ENCODE results near the gene SKP2.

Gene SKP2

DNA sequence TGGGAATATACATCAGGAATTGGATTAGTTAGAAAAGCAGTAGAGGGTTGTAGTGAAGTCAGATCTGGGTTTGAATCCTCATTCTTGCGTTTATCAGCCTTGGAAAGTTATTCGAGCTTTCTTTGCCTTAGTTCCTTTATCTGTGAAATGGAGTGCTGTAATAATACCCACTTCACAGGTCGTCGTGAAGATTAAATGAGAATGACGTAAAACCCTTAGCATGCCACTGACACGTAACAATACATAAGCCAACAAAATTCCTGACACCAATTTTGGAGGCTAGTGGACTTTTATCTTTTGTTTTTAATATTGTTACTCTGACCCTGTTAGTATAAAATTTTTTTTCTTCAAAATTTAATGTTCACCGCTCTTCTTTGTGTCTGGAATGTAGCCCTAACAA lies 3.4 kb downstream of the SKP2 start:
- no peak for DNase-seq
- in situ Hi-C loops (cut with MboI; ENCODE audit: low pct_unique_long_range_greater_than_20kb, low sequenced_read_pairs) = no loop called here

DNA sequence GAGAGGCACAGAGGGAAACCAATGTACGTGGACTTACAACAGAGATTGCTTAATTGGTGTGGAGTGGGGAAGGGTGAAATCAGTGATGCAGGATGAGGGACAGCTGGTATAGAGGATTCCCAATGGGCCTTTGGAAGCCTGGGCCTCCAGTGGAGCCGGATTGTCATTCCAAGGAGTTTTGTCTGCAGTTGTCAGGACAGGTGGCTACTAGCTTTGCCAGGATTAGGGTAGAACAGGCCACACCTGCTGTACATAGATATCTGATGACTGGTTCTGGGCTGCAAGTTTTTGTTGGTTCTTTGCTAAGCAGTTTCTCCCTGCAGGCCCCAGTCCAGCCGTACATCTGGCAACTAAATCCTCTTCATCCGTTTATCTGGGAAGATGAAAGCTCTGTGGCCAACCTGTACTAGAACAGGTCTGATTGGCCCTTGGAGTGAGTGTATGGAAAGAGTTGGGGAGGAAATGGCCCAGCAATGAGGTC lies 4.2 kb downstream of the SKP2 start:
- in situ Hi-C loops (cut with MboI; ENCODE audit: low pct_unique_long_range_greater_than_20kb, low sequenced_read_pairs) = no loop called here
- DNase-seq = no peak

DNA sequence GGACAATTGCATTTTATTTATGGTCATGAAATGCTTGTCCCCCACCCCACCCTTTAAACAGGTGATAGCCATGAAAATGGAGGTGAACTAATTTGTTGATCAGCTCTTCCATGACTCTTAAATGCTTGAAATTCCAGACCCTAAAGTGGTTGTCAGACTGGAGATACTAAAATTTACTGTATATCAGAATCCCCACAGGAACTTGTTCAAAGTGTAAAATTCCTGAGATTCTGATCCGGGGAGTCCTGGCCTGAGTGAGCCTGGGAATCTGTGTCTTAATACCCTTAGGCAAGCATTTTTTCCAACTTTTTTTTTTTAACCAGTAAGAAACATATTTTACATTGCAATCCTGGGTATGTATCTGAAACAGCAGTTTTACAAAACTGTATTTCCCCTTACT lies 4.7 kb downstream of the SKP2 start:
- no peak for DNase-seq
- in situ Hi-C loops (cut with MboI; ENCODE audit: low pct_unique_long_range_greater_than_20kb, low sequenced_read_pairs) = no loop called here

DNA sequence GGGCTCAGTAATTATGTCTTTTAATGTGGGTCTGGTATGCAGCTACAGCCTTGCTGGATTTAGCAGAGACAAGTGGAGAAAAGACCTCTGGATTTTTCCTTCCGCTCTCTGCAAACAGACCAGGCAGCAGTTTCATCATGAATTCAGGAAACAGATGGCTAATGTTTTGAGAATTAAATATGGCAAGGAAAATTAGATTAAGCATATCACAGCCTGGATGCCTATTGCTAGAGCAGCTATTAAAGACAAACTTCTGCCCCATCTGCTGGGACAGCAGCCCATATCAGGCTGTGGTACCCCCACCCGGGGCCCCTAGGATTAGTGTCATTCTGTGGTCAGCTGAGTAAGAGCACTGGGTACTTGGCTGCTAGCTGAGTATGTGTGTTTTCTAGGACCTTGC lies 6.2 kb downstream of the SKP2 start:
- no peak for DNase-seq

DNA sequence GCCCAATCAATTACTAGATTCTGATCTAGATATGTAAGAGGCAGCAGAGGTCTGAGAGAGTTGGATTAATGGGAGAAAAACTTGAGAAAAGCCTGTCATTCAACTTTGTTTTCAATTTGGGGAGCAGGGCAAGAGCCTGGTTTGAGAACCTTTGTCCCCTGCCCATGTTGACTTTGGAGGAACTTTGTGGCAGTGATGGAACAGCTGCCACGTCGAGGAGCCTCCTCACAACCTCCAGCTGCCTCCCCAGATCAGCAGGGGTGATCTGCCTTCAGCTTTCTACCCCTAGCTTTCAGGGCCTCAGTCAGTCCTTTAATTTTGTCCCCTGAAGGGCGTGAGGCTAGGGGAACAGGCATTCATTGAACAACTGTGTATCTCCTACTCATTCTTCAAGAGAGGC lies 8.7 kb downstream of the SKP2 start:
- in situ Hi-C loops (cut with MboI; ENCODE audit: low pct_unique_long_range_greater_than_20kb, low sequenced_read_pairs) = no loop called here
- no peak for DNase-seq

More for the DNA sequence above, 6.2 kb downstream of the SKP2 start:
- in situ Hi-C loops (cut with MboI; ENCODE audit: low pct_unique_long_range_greater_than_20kb, low sequenced_read_pairs) = no loop called here

DNA sequence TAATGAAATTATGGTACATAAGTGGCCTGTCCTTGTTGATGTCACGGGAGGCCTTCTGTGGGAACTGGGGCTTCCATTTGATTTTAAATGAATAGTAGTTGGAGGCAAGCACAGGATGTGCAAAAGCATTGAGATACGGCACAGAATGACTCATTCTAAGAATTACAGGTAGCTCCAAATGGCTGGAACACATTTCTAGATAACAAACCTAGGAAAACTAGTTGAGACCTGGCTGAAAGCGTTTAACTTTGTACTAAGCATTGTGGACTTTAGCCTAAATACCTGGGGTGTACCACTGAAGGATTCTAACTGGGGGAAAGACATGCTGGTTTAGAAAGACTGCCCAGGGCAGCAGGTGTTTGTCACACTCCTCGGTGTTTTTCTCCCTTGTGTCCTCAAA lies 9.4 kb downstream of the SKP2 start:
- DNase-seq = no peak
- in situ Hi-C loops (cut with MboI; ENCODE audit: low pct_unique_long_range_greater_than_20kb, low sequenced_read_pairs) = no loop called here

DNA sequence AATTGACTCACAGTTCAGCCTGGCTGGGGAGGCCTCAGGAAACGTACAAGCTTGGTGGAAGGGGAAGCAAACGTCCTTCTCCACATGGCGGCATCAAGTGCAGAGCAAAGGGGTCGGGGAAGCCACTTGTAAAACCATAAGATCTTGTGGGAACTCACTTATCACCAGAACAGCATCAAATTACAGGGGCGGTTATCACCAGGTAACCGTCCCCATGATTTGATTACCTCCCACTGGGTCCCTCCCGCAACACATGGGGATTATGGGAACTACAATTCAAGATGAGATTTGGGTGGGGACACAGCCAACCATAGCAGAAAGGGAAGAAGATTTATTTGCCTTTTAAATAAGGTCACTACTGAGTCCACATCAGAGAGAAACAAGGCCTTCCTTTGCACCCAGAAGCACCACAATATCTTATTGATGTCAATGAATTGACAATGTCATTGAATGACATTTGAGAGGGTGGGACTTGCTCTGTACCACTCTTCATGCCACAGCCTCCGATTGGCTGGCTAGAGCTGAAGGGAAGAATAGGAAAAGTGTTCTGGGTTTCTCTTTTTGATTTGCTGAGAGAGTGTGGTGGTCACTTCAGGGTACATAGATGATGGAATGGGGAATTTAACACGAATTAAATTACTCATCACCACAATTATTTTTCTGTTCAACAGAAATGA lies 11.0 kb downstream of the SKP2 start:
- in situ Hi-C loops (cut with MboI; ENCODE audit: low pct_unique_long_range_greater_than_20kb, low sequenced_read_pairs) = no loop called here
- DNase-seq = no peak

DNA sequence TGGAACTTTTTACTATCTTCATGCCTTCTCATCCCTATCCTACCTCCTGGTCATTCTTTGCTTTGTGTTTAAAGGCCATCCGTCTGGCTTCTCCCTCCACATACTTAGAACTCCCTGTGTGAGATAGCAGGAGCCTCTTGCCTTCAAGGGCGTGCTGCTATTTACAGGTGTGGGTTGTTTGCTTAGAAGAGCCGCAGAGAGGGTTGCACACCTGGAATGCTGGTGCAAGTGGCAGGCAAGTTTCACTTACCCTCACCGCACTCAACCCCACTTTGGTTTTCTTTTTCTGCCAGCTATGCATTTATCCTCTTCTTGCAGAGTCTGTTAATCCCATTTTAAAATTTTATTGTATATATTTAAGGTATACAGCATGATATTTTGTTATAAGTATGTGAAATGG lies 12.6 kb downstream of the SKP2 start:
- in situ Hi-C loops (cut with MboI; ENCODE audit: low pct_unique_long_range_greater_than_20kb, low sequenced_read_pairs) = no loop called here
- no peak for DNase-seq

DNA sequence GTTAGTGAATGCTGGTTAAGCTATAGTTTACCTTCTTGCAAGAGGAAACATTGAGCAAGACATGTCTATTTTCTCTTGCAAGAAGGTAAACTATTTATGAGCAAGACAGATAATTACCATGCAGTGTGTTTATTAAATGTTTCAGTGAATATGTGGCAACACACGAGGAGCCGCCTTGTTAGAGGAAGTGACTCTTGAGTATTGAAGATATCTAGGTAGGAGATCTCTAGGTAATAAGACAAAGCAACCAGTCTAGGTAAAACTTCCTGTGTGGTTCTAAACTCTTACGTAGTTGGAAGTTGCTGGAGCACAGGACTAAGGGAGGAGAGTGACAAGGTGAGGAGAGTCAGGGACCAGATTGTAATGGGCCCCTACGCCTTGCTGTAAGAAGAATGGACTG lies 16.8 kb downstream of the SKP2 start:
- in situ Hi-C loops (cut with MboI; ENCODE audit: low pct_unique_long_range_greater_than_20kb, low sequenced_read_pairs) = no loop called here
- DNase-seq = no peak

DNA sequence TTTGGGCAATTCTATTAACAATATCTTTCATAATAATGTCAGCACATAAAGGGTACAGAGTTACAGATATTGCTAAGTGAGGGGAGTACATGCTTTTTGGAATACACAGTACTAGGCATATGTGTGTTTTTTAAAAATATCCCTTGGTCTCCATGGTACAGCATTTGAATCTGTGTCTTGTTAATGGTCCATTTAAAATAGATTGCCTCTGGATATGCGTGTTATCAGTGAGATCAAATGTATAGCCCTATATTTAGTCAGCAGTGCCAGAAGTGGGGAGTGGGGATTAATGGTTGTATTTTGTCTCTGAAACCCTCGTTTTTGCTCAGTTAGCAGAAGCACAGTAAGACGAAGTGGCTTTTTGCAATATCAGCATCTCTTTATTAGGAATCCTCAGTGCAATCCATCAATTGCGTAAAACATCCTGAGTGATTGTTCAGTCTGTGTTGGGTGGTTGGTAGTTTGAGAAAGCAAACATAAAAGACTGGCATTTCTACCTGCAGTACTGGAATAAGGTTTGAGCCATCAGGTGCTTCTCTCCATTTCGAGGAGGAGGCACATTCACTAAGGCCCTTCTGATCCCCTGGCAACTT lies 19.0 kb downstream of the SKP2 start:
- in situ Hi-C loops (cut with MboI; ENCODE audit: low pct_unique_long_range_greater_than_20kb, low sequenced_read_pairs) = no loop called here

DNA sequence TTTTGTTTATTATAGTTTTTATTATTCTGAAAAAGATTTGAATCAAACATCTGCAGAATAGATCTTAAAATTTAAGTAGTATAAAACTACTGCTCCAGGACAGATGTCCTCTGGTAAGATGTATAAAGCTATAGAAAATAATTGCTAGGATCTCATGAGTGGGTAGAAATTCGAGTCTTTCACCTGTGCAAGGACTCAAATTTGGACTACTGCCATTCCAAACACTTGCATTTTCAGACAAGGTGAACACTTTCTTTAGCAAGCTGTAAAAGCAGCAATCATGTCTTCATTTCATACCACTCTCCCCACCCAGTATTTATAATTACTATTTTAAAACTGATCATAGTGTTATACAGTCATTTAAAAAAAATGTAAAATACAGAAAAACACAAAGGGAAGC lies 20.7 kb downstream of the SKP2 start:
- no peak for DNase-seq
- in situ Hi-C loops (cut with MboI; ENCODE audit: low pct_unique_long_range_greater_than_20kb, low sequenced_read_pairs) = no loop called here

More for the DNA sequence above, 19.0 kb downstream of the SKP2 start:
- DNase-seq = no peak

DNA sequence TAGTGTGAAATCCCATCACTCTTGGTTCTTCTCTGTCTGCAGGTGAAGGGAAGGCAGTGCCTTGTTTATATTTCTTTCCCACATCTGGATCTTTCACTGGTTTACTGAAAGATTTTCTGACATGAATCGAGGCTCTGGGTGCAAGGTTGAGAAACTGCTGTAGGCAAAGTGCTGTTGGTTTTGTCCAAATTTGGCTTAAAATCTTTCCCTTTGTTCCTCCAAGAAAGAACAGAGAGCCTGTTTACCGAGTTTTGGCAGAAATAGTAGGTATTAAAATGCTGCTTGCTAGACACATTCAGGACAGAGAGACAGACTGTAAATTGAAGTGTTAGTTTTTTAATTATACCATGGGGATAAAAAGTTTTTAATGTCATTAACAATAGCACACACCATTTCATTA lies 21.5 kb downstream of the SKP2 start:
- no peak for DNase-seq
- in situ Hi-C loops (cut with MboI; ENCODE audit: low pct_unique_long_range_greater_than_20kb, low sequenced_read_pairs) = no loop called here

DNA sequence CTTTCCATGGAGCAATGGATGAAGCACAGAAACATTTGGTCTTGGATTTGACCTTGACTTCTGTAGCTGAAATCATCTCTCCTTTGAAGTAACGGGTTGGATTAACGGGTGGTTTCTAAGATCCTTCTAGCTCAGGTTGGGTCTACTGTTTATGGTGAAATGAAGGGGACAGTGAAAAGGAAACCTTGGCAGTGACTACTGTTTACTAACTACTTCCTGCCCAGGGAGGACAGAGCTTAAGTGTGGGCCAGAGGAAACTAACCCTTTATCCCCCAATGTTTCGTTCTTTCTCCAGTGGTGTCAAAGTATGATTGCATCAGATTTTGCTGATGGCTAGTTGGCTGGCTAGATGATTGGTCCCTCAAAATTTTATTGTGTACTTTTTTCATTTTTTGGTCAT lies 22.2 kb downstream of the SKP2 start:
- no peak for DNase-seq
- in situ Hi-C loops (cut with MboI; ENCODE audit: low pct_unique_long_range_greater_than_20kb, low sequenced_read_pairs) = no loop called here

DNA sequence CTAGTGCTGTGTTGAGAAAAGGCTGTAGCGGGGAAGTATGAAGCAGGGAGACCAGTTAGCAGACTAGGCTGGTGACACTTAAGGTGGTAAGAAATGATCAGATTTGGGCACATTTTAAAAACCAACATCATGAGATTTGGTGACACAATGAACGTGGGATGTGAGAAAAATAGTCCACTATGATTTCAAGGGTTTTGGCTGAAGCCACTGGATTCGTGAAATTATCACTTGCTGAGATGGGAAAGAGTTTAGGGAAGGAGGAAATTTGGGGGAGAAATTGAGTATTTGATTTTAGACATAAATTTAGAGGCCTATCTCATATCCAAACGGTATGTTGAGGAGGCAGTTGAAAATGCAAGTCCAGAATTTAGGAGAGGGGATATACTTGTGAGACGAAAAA lies 23.1 kb downstream of the SKP2 start:
- in situ Hi-C loops (cut with MboI; ENCODE audit: low pct_unique_long_range_greater_than_20kb, low sequenced_read_pairs) = no loop called here
- DNase-seq = no peak

DNA sequence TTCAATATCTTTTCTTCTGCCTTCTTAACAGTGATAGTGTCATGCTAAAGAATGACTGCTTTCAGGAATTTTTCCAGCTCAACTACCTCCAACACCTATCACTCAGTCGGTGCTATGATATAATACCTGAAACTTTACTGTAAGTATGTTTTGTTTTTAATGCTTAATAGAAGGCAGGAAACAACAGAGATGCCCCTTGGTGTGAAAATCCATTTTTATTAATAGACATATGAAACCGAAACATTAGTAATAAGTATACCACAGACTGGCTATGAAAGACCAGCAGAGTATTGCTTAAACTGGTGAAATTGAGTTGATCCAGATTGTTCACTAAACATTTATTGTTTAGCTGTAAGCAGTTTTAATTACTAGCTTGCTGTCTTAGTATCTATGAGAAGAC lies 25.2 kb downstream of the SKP2 start:
- in situ Hi-C loops (cut with MboI; ENCODE audit: low pct_unique_long_range_greater_than_20kb, low sequenced_read_pairs) = no loop called here

DNA sequence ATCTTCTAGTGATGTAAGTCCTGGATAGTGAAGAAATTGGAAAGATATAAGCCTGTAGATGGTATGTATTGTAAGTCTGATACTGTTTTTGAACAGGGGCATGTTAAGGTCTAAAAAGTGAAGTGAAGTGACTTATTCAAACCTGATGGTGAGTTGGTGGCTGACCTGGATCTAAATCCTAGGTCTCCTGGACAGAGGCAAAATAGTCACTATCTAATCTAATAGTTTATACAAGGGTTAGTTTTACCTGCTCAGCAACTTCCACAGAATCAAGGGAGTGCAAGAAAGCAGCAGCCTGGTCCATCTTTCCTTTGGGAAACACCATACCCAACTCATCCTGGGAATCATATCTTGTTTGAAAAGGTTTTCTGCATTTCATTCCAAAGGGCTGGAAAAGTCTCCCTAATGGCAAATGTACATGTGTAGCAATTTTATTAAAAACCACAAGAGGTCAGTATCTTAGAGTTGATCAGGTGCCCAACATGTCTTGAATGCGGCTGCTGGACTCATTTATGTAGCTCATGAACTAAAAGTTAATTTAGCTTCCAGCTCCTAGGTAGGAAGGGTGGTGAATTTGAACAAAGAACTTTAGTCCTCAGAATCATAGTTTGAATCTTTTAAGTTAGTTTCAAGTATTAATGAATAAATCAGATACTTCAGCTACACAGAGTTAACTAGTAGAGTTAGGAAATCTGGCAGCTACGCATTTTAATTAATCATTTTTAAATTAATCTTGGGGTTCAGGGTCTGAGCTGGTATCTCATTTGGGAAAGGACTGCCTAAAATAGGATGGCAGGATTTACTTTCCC lies 26.0 kb downstream of the SKP2 start:
- in situ Hi-C loops (cut with MboI; ENCODE audit: low pct_unique_long_range_greater_than_20kb, low sequenced_read_pairs) = no loop called here
- peak; percentile 16 for DNase-seq

More for the DNA sequence above, 25.2 kb downstream of the SKP2 start:
- no peak for DNase-seq

DNA sequence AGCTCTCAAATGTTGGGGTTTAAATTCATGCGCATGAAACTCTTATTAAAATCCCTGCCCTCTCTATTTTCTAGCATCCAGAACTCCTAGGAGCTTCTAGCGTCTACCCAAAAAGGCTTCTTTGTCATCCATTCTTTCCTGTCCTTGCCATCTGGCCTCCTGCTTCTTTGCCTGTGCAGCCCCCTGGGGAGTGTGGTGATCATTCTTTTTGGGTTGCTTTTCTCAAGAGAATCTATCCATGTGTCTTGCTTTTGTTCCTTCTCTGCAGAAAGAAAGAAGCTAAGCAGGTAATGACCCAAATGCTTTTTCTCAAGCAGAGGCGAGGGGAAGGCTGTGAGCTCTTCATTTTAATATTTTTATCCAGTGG lies 26.6 kb downstream of the SKP2 start:
- no peak for DNase-seq
- in situ Hi-C loops (cut with MboI; ENCODE audit: low pct_unique_long_range_greater_than_20kb, low sequenced_read_pairs) = no loop called here

DNA sequence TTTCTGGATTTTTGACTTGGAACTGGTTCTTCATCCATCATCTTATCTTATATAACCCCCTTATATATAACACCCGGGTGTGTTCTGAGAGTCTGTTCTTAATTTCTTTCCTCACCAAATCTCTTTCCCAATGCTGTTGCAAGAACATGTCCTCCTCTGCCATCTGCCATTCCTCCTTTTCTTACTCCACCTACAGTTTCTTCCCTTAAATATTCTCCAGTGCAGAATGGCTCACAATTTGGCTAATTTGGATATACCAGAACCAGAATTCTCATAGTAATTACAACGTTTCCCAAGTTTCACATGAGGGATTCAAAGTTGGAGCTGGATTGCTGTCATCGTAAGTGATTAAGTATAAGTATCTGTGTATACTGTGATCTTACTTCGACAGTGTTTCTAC lies 28.0 kb downstream of the SKP2 start:
- in situ Hi-C loops (cut with MboI; ENCODE audit: low pct_unique_long_range_greater_than_20kb, low sequenced_read_pairs) = no loop called here
- no peak for DNase-seq

DNA sequence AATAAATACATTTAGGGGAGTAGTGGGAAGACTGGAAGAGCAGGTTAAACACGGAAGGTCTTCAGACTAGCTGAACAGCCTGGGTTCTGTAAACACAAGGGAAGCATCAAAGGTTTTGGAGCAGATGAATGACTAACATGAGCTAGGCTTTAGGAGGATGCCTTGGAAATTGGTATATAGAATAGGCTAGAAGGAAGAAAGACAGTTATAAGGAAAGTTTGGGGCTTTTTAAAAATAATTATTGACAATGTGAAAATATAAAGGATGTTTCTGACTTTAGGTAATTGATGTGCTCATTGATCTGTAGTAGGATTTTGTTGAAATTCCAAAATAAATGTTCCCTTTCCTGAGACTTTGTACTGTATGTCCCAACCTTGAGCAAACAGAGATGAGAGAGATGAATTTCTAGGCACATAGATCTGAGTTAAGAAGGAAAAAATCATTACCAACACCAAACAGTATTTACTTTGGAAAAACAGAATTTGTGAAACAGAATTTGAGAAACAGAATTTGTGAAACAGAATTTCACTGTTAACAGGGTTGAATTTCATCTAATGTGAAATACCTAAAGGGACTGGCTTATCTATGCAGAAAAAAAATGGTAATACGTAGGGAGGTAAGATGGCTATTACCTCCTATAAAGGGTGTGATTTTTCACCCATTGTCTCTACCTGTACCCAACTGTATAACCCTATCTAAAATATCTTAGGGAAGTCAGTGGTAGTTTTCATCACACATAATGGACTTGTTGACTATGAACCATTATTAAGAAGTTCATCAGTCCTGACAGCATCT lies 28.8 kb downstream of the SKP2 start:
- in situ Hi-C loops (cut with MboI; ENCODE audit: low pct_unique_long_range_greater_than_20kb, low sequenced_read_pairs) = no loop called here

DNA sequence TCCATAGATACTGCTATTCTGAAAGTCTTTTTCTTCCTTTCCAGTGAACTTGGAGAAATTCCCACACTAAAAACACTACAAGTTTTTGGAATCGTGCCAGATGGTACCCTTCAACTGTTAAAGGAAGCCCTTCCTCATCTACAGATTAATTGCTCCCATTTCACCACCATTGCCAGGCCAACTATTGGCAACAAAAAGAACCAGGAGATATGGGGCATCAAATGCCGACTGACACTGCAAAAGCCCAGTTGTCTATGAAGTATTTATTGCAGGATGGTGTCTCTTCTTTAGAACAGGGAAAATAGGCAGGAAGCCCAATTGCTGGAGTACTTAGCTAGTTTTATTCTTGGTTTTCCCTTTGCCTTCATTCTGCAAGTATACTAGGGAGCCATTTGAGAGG lies 29.9 kb downstream of the SKP2 start:
- no peak for DNase-seq
- in situ Hi-C loops (cut with MboI; ENCODE audit: low pct_unique_long_range_greater_than_20kb, low sequenced_read_pairs) = no loop called here

More for the DNA sequence above, 28.8 kb downstream of the SKP2 start:
- DNase-seq = no peak
